Lower leg skin (tissue), 3 donors: ENCODE data around the gene DGKB.

ENCODE experiments used
- CTCF ChIP-seq, 3 donors: fragments of 450-650 bp; IDR thresholded peaks; one replicate each; pipeline ENCODE4 v1.5.1; 2016; ENCODE audit warnings: antibody characterized with exemption in 3 of 3, mild to moderate bottlenecking in 3 of 3, moderate library complexity in 2 of 3
- POLR2A ChIP-seq, 2 donors: fragments of 450-650 bp; IDR thresholded peaks; one replicate each; pipeline ENCODE4 v1.6.1; 2016 to 2017; ENCODE audit warnings: antibody characterized with exemption in 2 of 2, mild to moderate bottlenecking in 1 of 2, moderate library complexity in 1 of 2

DNA sequence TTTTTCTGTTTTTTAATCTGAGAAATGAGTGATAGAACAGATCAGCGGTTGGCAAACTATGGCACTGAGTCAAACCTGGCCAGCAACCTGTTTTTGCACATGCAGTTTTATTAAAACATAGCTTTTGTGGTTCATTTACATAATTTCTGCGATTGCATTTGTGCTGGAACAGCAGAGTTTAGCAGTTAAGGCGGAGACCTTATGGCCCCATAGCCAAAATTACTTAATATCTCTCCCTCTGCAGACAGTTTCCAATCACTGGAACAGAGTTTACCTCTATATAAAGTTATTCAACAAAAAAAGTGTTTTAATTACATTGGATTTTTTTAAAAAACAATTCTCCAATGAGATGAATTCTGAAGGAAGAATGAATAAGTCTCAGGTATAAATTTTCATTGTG, 212.1 kb downstream of the DGKB start:
- TF ChIP-seq CTCF (IDR thresholded peaks at IDR 0.05) (no peak), POLR2A (IDR thresholded peaks at IDR 0.05) (no peak)
